Uterus (tissue), 4 donors: ENCODE measurements around the gene JARID2. TPM values are rescaled to one million over a fixed set of nuclear protein-coding genes. Genes with fewer than 3 reads are reported as not detected.

ENCODE experiments used
- DNase-seq, 2 donors: peaks; one replicate each; pipeline ENCODE4 v3.0.0-alpha.2; 2019 to 2020
- H3K27ac ChIP-seq, 2 donors: fragments of 200-600 bp; sonication (generic); 1 replicate in 1 of 2; 2 replicates in 1 of 2; pipeline ENCODE4 v1.5.1; 2016 to 2018
- H3K27me3 ChIP-seq, 2 donors: fragments of 200-600 bp; sonication (generic); one replicate each; pipeline ENCODE4 v1.5.1; 2018 to 2019; ENCODE audit warnings: control low read depth in 1 of 2
- H3K36me3 ChIP-seq, 2 donors: fragments of 200-600 bp; sonication (generic); one replicate each; pipeline ENCODE4 v1.5.1; 2019; ENCODE audit warnings: control low read depth in 1 of 2
- H3K4me1 ChIP-seq, 2 donors: fragments of 200-600 bp; sonication (generic); one replicate each; pipeline ENCODE4 v1.5.1; 2018 to 2019; ENCODE audit warnings: control low read depth in 1 of 2
- H3K4me3 ChIP-seq, 2 donors: fragments of 200-600 bp; sonication (generic); 1 replicate in 1 of 2; 2 replicates in 1 of 2; pipeline ENCODE4 v1.5.1; 2018 to 2019; ENCODE audit warnings: mild to moderate bottlenecking in 1 of 2
- H3K9me3 ChIP-seq, 2 donors: fragments of 200-600 bp; sonication (generic); one replicate each; pipeline ENCODE4 v1.5.1; 2019; ENCODE audit warnings: control low read depth in 1 of 2
- CTCF ChIP-seq, 4 experiments: fragments of 200-600 bp in 2 of 4; fragments of 450-650 bp in 2 of 4; sonication (generic) in 2 of 4; IDR thresholded peaks; one replicate each; pipeline ENCODE4 v1.5.1; 2016 to 2019; ENCODE audit warnings: antibody characterized with exemption in 4 of 4, mild to moderate bottlenecking in 2 of 4, moderate library complexity in 1 of 4
- POLR2A ChIP-seq, 2 donors: fragments of 450-650 bp; IDR thresholded peaks; one replicate each; pipeline ENCODE4 v1.6.1; 2016; ENCODE audit warnings: antibody characterized with exemption in 2 of 2, mild to moderate bottlenecking in 1 of 2, moderate library complexity in 1 of 2
- intact Hi-C: fragments of 100-400 bp; cut with DNase I; formaldehyde crosslinking; loops from one replicate; pipeline ENCODE4 v1.15.1; 2023; ENCODE audit warnings: low total_unique reads
- total RNA-seq, 4 donors: library from RNA; depleted of rRNA in 3 of 4; stranded (reverse); fragments of >200 nt in 3 of 4; gene quantifications; one replicate each; pipeline versions ENCODE4 v1.1.0 to v1.2.4, GENCODE V29; 2014 to 2023
- donor health status: DM: yes; HTN: yes; CAD: no.

JARID2 gene
- total RNA-seq, 4 donors from 2014 or later = 2.6 to 15.8 (median 8.0) TPM

GRCh38 chr6:15547400-15547799 lies 301.5 kb downstream of the JARID2 start:
- TF ChIP-seq CTCF (IDR thresholded peaks at IDR 0.05) (no peak), POLR2A (IDR thresholded peaks at IDR 0.05) (no peak)
- Histone ChIP-seq H3K27ac (no peak overlapping the region), H3K4me1 (no peaks in the 10 kb centered on the region), H3K4me3 (no peak overlapping the region), H3K9me3 (no peaks in the 10 kb centered on the region), H3K36me3 (no peaks in the 10 kb centered on the region), H3K27me3 (no peaks in the 10 kb centered on the region)
- DNase-seq = no peak
- intact Hi-C loops = no loop called here

GRCh38 chr6:15549371-15549770 lies 303.5 kb downstream of the JARID2 start:
- DNase-seq = no peak
- no peak overlapping the region for H3K27ac ChIP-seq
- no peaks in the 10 kb centered on the region for H3K27me3 ChIP-seq
- H3K4me3 ChIP-seq = no peak overlapping the region
- TF ChIP-seq POLR2A (IDR thresholded peaks at IDR 0.05) (no peak), CTCF (IDR thresholded peaks at IDR 0.05) (no peak)
- intact Hi-C loops = no loop called here
- no peaks in the 10 kb centered on the region for H3K36me3 ChIP-seq
- no peaks in the 10 kb centered on the region for H3K9me3 ChIP-seq
- no peaks in the 10 kb centered on the region for H3K4me1 ChIP-seq

GRCh38 chr6:15550546-15551123 lies 304.8 kb downstream of the JARID2 start:
- intact Hi-C loops = no loop called here
- no peak overlapping the region for H3K4me3 ChIP-seq
- no peaks in the 10 kb centered on the region for H3K9me3 ChIP-seq
- no peak for DNase-seq
- H3K27me3 ChIP-seq = no peaks in the 10 kb centered on the region
- no peaks in the 10 kb centered on the region for H3K4me1 ChIP-seq
- TF ChIP-seq CTCF (IDR thresholded peaks at IDR 0.05) = no peak
- TF ChIP-seq POLR2A (IDR thresholded peaks at IDR 0.05) = no peak
- H3K36me3 ChIP-seq = no peaks in the 10 kb centered on the region
- H3K27ac ChIP-seq = no peak overlapping the region

DNA sequence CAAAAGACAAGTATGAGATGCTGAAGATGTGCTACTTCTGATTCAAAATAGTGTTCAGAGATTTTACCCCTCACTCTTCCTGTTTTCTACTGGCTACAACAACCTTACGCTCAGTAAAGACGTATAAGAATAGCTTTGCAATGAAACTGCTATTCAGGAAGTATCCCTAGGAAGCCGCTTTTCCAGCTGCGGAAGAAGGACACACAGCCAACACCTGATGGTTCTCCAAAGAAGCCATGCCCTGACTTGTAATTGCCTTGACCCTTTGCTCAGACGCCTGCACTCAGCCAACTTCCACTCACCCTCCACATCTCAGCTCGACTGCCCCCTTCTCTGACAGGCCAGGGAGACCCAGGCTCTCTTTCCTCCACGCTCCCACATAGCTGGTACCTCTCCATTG lies 305.4 kb downstream of the JARID2 start:
- H3K27ac ChIP-seq = no peak overlapping the region
- H3K4me1 ChIP-seq = no peaks in the 10 kb centered on the region
- H3K9me3 ChIP-seq = no peaks in the 10 kb centered on the region
- H3K4me3 ChIP-seq = no peak overlapping the region
- H3K36me3 ChIP-seq = no peaks in the 10 kb centered on the region
- no peaks in the 10 kb centered on the region for H3K27me3 ChIP-seq
- TF ChIP-seq CTCF (IDR thresholded peaks at IDR 0.05) = no peak
- TF ChIP-seq POLR2A (IDR thresholded peaks at IDR 0.05) = no peak
- intact Hi-C loops = no loop called here
- DNase-seq = no peak

- Histone ChIP-seq H3K36me3 (no peaks in the 10 kb centered on the region), H3K4me1 (no peaks in the 10 kb centered on the region), H3K27me3 (no peaks in the 10 kb centered on the region), H3K27ac (no peak overlapping the region), H3K9me3 (no peaks in the 10 kb centered on the region), H3K4me3 (no peak overlapping the region)
- no peak for DNase-seq
- no peak for TF ChIP-seq POLR2A (IDR thresholded peaks at IDR 0.05)
- no peak for TF ChIP-seq CTCF (IDR thresholded peaks at IDR 0.05)
- intact Hi-C loops = no loop called here
These were observed 305.9 kb downstream of the JARID2 start for GRCh38 chr6:15551798-15552197.
